Measurements from ENCODE around the gene FAM83F. TPM values are rescaled to one million over a fixed set of nuclear protein-coding genes. Genes with fewer than 3 reads are reported as not detected.

Gene FAM83F
- polyA plus RNA-seq, 2 of the 4 experiments (the other 2 are of a cell fraction): not detected

- POLR2A ChIA-PET: no interaction called here
- H3K9me3 ChIP-seq: no peaks in the 10 kb centered on the region
- no peak overlapping the region for H3K4me3 ChIP-seq
- CTCF ChIA-PET: no interaction called here
- DNase-seq (ENCODE audit: low read depth in 1 of 2, low spot score in 1 of 2): no peak
- no peak for FAIRE-seq
- no peaks in the 10 kb centered on the region; the same call in 2 of the 3 replicates for H3K4me1 ChIP-seq
- H3K27ac ChIP-seq: no peak overlapping the region
- no peak for ATAC-seq
- no peak overlapping the region for H3K4me2 ChIP-seq
- TF ChIP-seq ZSCAN20 (CRISPR knock-in tag; IDR thresholded peaks at IDR 0.05): no peak
- TF ChIP-seq JUN (IDR thresholded peaks at IDR 0.05): no peak
- TF ChIP-seq CHD4 (IDR thresholded peaks at IDR 0.05; ENCODE audit: borderline replicate concordance): no peak
- TF ChIP-seq RCOR1 (IDR thresholded peaks at IDR 0.05; ENCODE audit: low read depth, low read length): no peak
Measured at GRCh38 chr22:40057652-40058051, 62.9 kb downstream of the FAM83F start.

- FAIRE-seq: no peak
- no peaks in the 10 kb centered on the region for H3K9me3 ChIP-seq
- H3K27ac ChIP-seq: no peak overlapping the region
- no peaks in the 10 kb centered on the region; the same call in 2 of the 3 replicates for H3K4me1 ChIP-seq
- ChIA-PET CTCF (no interaction called here), POLR2A (no interaction called here)
- ATAC-seq: no peak; a peak in 1 of 6 replicates
- WGBS (ENCODE audit: missing lambda C conversion rate): 92% methylated on average over 5 of the region's 5 CpGs
- no peak overlapping the region for H3K4me3 ChIP-seq
- TF ChIP-seq MAFK (IDR thresholded peaks at IDR 0.05; ENCODE audit: partially characterized antibody) (no peak), TP53 (CRISPR knock-in tag; IDR thresholded peaks at IDR 0.05) (no peak), NFE2L2 (conservative IDR thresholded peaks at IDR 0.05; ENCODE audit: low read length) (no peak), HEYL (CRISPR knock-in tag; IDR thresholded peaks at IDR 0.05) (no peak), PHF8 (IDR thresholded peaks at IDR 0.05; ENCODE audit: borderline replicate concordance, low read depth) (no peak), EHF (CRISPR knock-in tag; IDR thresholded peaks at IDR 0.05) (no peak), POLR2AphosphoS2 (conservative IDR thresholded peaks at IDR 0.05; ENCODE audit: low read length) (no peak), MAZ (IDR thresholded peaks at IDR 0.05; ENCODE audit: borderline replicate concordance, low read depth, low read length) (no peak), NPAS2 (CRISPR knock-in tag; IDR thresholded peaks at IDR 0.05; ENCODE audit: borderline replicate concordance) (no peak), ESRRA (IDR thresholded peaks at IDR 0.05; ENCODE audit: borderline replicate concordance, low read length) (no peak), HMGXB4 (CRISPR knock-in tag; IDR thresholded peaks at IDR 0.05; ENCODE audit: borderline replicate concordance) (no peak), MYC (IDR thresholded peaks at IDR 0.05; ENCODE audit: borderline replicate concordance, low read length) (no peak), RFX5 (IDR thresholded peaks at IDR 0.05) (no peak), JUNB (IDR thresholded peaks at IDR 0.05) (no peak), CTCF (IDR thresholded peaks at IDR 0.05) (no peak), BHLHE40 (IDR thresholded peaks at IDR 0.05; ENCODE audit: low read depth, low read length) (no peak)
- H3K4me2 ChIP-seq: no peak overlapping the region
- no peak for DNase-seq (ENCODE audit: low read depth in 1 of 2, low spot score in 1 of 2)
Measured at GRCh38 chr22:40058265-40058664, 63.5 kb downstream of the FAM83F start.

- ChIA-PET CTCF (interaction anchor here (1.0 to 1.1 kb wide), 2 partner anchors 11 to 531 kb away, joined by 4 to 7 read pairs; no protein-coding TSS in a partner anchor), POLR2A (interaction anchor here (1.7 kb wide), 1 partner anchor 111 kb away, joined by 7 read pairs; the partner anchor contains the start of gene TNRC6B)
- ATAC-seq (no peak), FAIRE-seq (no peak), DNase-seq (ENCODE audit: low read depth in 1 of 2, low spot score in 1 of 2) (no peak)
- TF ChIP-seq FOSL2 (IDR thresholded peaks at IDR 0.05): no peak
- TF ChIP-seq FOSL2 (CRISPR knock-in tag; IDR thresholded peaks at IDR 0.05): no peak
- no peak for TF ChIP-seq E2F6 (IDR thresholded peaks at IDR 0.05; ENCODE audit: borderline replicate concordance, low read depth)
- no peak for TF ChIP-seq FOSB (CRISPR knock-in tag; IDR thresholded peaks at IDR 0.05)
- no peak for TF ChIP-seq HDAC2 (IDR thresholded peaks at IDR 0.05)
- TF ChIP-seq POLR2AphosphoS2 (conservative IDR thresholded peaks at IDR 0.05; ENCODE audit: low read length): no peak
- no peak for TF ChIP-seq ESRRA (IDR thresholded peaks at IDR 0.05; ENCODE audit: borderline replicate concordance, low read length)
- no peak for TF ChIP-seq NPAS2 (CRISPR knock-in tag; IDR thresholded peaks at IDR 0.05; ENCODE audit: borderline replicate concordance)
- Histone ChIP-seq H3K4me3 (no peak overlapping the region), H3K4me2 (no peak overlapping the region), H3K4me1 (no peaks in the 10 kb centered on the region), H3K9me3 (no peaks in the 10 kb centered on the region), H3K27ac (no peak overlapping the region)
- WGBS (ENCODE audit: missing lambda C conversion rate): 89% methylated on average over 3 of the region's 3 CpGs
Measured at GRCh38 chr22:40065981-40066380, 71.2 kb downstream of the FAM83F start.
